ENCODE results near the gene CIB2. TPM values are rescaled to one million over a fixed set of nuclear protein-coding genes. Genes with fewer than 3 reads are reported as not detected.

The CIB2 gene
- total RNA-seq, 2 donors from 2014 or later, result 40.6 to 41.7 TPM

- no peak overlapping the region for H3K9ac ChIP-seq (ENCODE audit: extremely low read depth, low read length, poor library complexity, severe bottlenecking)
- peaks cover 24% of the 10 kb centered on the region for H3K4me1 Mint-ChIP-seq
- H3K4me1 ChIP-seq (ENCODE audit: control insufficient read depth, insufficient read depth, low read length), result no peaks in the 10 kb centered on the region
- no peaks in the 10 kb centered on the region for H3K9me3 ChIP-seq (ENCODE audit: control insufficient read depth, low read length)
- H3K27ac Mint-ChIP-seq, result no peak overlapping the region
- H3K27ac ChIP-seq (ENCODE audit: low read depth, low read length), result no peak overlapping the region
- H3K36me3 Mint-ChIP-seq (ENCODE audit: low read depth), result peaks cover 4% of the 10 kb centered on the region
- DNase-seq, result no peak
- H3K4me3 ChIP-seq (ENCODE audit: low read length), result no peak overlapping the region
- WGBS, 2 experiments (ENCODE audit: insufficient coverage in 1 of 2, insufficient read length in 1 of 2), result 90 to 95% methylated on average over 2 of the region's 2 CpGs
- H3K9me3 Mint-ChIP-seq, result no peaks in the 10 kb centered on the region
- TF ChIP-seq CTCF (conservative IDR thresholded peaks at IDR 0.05), result no peak
- no peaks in the 10 kb centered on the region for H3K27me3 Mint-ChIP-seq (ENCODE audit: insufficient read depth)
- H3K4me3 Mint-ChIP-seq, result no peak overlapping the region
- H3K36me3 ChIP-seq (ENCODE audit: control insufficient read depth, insufficient read depth, low read length), result no peaks in the 10 kb centered on the region
- H3K27me3 ChIP-seq (ENCODE audit: control insufficient read depth, insufficient read depth, low read length, poor library complexity, severe bottlenecking), result no peaks in the 10 kb centered on the region
Measured at GRCh38 chr15:78127882-78128281, 3.4 kb downstream of the CIB2 start.

GRCh38 chr15:78125267-78125666 lies 6.0 kb downstream of the CIB2 start:
- no peak overlapping the region for H3K27ac Mint-ChIP-seq
- WGBS, 2 experiments (ENCODE audit: insufficient coverage in 1 of 2, insufficient read length in 1 of 2), result 89 to 100% methylated on average over 1 to 3 of the region's 3 CpGs
- no peak for TF ChIP-seq CTCF (conservative IDR thresholded peaks at IDR 0.05)

GRCh38 chr15:78120523-78120922 lies 10.7 kb downstream of the CIB2 start:
- no peak for DNase-seq
- no peaks in the 10 kb centered on the region for H3K4me1 ChIP-seq (ENCODE audit: control insufficient read depth, insufficient read depth, low read length)
- TF ChIP-seq CTCF (conservative IDR thresholded peaks at IDR 0.05), result no peak
- Mint-ChIP-seq H3K27ac (peak overlapping the region; percentile 52), H3K9me3 (no peaks in the 10 kb centered on the region), H3K27me3 (ENCODE audit: insufficient read depth) (no peaks in the 10 kb centered on the region), H3K36me3 (ENCODE audit: low read depth) (peaks cover 8% of the 10 kb centered on the region), H3K4me3 (no peak overlapping the region), H3K4me1 (peaks cover 7% of the 10 kb centered on the region)
- no peaks in the 10 kb centered on the region for H3K36me3 ChIP-seq (ENCODE audit: control insufficient read depth, insufficient read depth, low read length)
- no peaks in the 10 kb centered on the region for H3K9me3 ChIP-seq (ENCODE audit: control insufficient read depth, low read length)
- no peaks in the 10 kb centered on the region for H3K27me3 ChIP-seq (ENCODE audit: control insufficient read depth, insufficient read depth, low read length, poor library complexity, severe bottlenecking)
- H3K4me3 ChIP-seq (ENCODE audit: low read length), result no peak overlapping the region
- WGBS, 2 experiments (ENCODE audit: insufficient coverage in 1 of 2, insufficient read length in 1 of 2), result 73 to 80% methylated on average over 1 to 5 of the region's 5 CpGs
- H3K27ac ChIP-seq (ENCODE audit: low read depth, low read length), result no peak overlapping the region
- H3K9ac ChIP-seq (ENCODE audit: extremely low read depth, low read length, poor library complexity, severe bottlenecking), result no peak overlapping the region

More at GRCh38 chr15:78125267-78125666, 6.0 kb downstream of the CIB2 start:
- H3K9ac ChIP-seq (ENCODE audit: extremely low read depth, low read length, poor library complexity, severe bottlenecking), result no peak overlapping the region
- no peaks in the 10 kb centered on the region for H3K27me3 Mint-ChIP-seq (ENCODE audit: insufficient read depth)
- no peak for DNase-seq
- no peaks in the 10 kb centered on the region for H3K9me3 Mint-ChIP-seq
- no peaks in the 10 kb centered on the region for H3K36me3 ChIP-seq (ENCODE audit: control insufficient read depth, insufficient read depth, low read length)
- no peaks in the 10 kb centered on the region for H3K9me3 ChIP-seq (ENCODE audit: control insufficient read depth, low read length)
- H3K4me1 ChIP-seq (ENCODE audit: control insufficient read depth, insufficient read depth, low read length), result no peaks in the 10 kb centered on the region
- H3K4me3 ChIP-seq (ENCODE audit: low read length), result no peak overlapping the region
- H3K27ac ChIP-seq (ENCODE audit: low read depth, low read length), result no peak overlapping the region
- H3K36me3 Mint-ChIP-seq (ENCODE audit: low read depth), result peaks cover 7% of the 10 kb centered on the region
- H3K4me3 Mint-ChIP-seq, result no peak overlapping the region
- H3K27me3 ChIP-seq (ENCODE audit: control insufficient read depth, insufficient read depth, low read length, poor library complexity, severe bottlenecking), result no peaks in the 10 kb centered on the region
- H3K4me1 Mint-ChIP-seq, result peaks cover 20% of the 10 kb centered on the region

All from endodermal cell (in vitro differentiated cells).